GM13977 (cell line): ENCODE measurements around the gene GLIPR1L1.

Experiments used
- DNase-seq: peaks from one replicate; pipeline ENCODE4 v3.0.0; 2012; ENCODE audit warnings: low spot score
- CTCF ChIP-seq: IDR thresholded peaks from 2 replicates; pipeline ENCODE4 v1.5.1; 2012; ENCODE audit warnings: mild to moderate bottlenecking, control low read depth; ENCODE audit not compliant: insufficient read depth; ENCODE audit errors: extremely low read depth, missing control alignments
- in situ Hi-C: fragments of 300-500 bp; cut with MboI; formaldehyde crosslinking; loops from one replicate; pipeline ENCODE4 v1.12.0; 2022; ENCODE audit warnings: low sequenced_read_pairs, low pct_unique_long_range_greater_than_20kb, mixed read lengths, inconsistent platforms; ENCODE audit not compliant: unreplicated experiment

GLIPR1L1 gene

GRCh38 chr12:75414671-75415070 is 80.2 kb downstream of the GLIPR1L1 start:
- in situ Hi-C loops = no loop called here
- no peak for DNase-seq
- no peak for TF ChIP-seq CTCF

DNA sequence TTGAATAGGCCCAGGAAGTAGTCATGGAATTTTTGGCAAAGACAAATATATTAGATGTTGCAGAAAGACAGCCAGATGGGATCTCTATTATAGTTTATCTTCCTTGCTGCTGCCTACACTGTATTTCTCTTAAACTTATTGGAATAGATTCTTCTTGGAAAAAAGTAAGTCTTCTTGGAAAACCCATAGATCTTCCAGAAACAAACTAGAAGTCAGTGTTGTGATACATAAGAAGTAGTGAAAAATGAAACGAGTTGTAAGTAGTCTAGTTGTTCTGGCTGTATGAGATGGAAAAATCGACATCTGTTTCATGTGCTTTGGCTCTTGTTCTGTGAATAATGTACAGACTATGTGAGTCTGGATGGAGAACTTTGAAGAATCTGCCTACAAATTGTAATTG is 85.4 kb downstream of the GLIPR1L1 start:
- in situ Hi-C loops = no loop called here
- no peak for DNase-seq
- TF ChIP-seq CTCF = no peak
